GM12892 (cell line): ENCODE results near the gene MYO5B.

Source experiments
- POLR2A ChIP-seq: IDR thresholded peaks from 2 replicates; pipeline ENCODE4 v1.6.1; 2011; ENCODE audit warnings: low read depth, low read length, control low read depth
- POLR2AphosphoS5 ChIP-seq: IDR thresholded peaks from 2 replicates; pipeline ENCODE4 v1.6.1; 2011; ENCODE audit warnings: low read depth, low read length, control low read depth

DNA sequence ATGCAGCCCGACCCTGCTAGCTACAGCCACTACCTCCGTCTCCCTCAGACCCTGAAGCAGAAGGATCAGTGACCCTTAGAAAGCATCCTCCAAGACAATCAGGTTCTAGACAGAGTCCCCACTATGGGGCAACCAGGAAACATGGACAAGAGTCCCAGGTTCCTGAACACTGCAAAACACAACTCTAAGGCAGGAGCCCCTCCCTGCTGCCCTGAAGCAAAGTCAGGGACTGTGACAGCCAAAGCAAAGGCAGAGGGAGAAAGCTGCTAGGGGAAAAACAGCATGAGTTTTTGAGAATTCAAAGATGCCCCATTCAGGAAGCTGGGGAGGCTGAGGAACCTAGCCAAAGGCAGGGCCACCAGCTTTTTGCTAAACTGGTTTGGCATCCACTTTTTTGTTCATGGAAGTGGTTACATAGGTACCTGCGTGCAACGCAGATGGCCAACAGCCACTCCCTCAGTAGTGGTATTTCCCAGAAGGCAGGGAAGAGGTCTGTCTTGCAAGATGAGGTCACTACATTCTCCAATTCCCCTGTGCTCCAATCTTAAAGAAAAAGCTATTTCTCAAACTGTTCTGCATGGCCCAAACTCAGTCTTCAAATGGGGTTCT, 33.2 kb downstream of the MYO5B start:
- TF ChIP-seq POLR2A (no peak), POLR2AphosphoS5 (no peak)
